CD4-positive, alpha-beta T cell (primary cell): Measurements from ENCODE around the gene PCDHB8. TPM values are rescaled to one million over a fixed set of nuclear protein-coding genes. Genes with fewer than 3 reads are reported as not detected.
"Not testable (repeated sequence)": the region's sequence is repeated elsewhere in the genome, so short reads cannot be mapped to it uniquely, and the experiment has no call there.

Experiments used
- ATAC-seq: fragments of 200-7000 bp; cut with Tn5 transposase; one replicate; pipeline ENCODE4 v1.10.0; 2022; ENCODE audit warnings: mild to moderate bottlenecking; ENCODE audit not compliant: poor library complexity
- CTCF ChIA-PET: fragments of 350-600 bp; sonication (Branson Sonifier 250); formaldehyde crosslinking; loops from one replicate; lab custom pipeline; 2021; ENCODE audit warnings: antibody characterized with exemption, inconsistent platforms; lab: Charles Lee
- POLR2A ChIA-PET: fragments of 350-600 bp; sonication (Branson Sonifier 250); formaldehyde crosslinking; loops from one replicate; lab custom pipeline; 2021; ENCODE audit warnings: antibody characterized with exemption, inconsistent platforms; lab: Charles Lee
- DNase-seq, 14 experiments: peaks; one replicate each; pipeline ENCODE4 v3.0.0-alpha.2; 2013 to 2020; ENCODE audit warnings: mixed read lengths in 2 of 14
- H3K27ac ChIP-seq, 2 donors: one replicate each; pipeline versions ENCODE4 v1.5.1 to v1.7.0; 2013; ENCODE audit warnings: low read length in 2 of 2, low read depth in 1 of 2, mild to moderate bottlenecking in 1 of 2
- H3K27me3 ChIP-seq, 2 experiments: 1 replicate in 1 of 2; 2 replicates in 1 of 2; pipeline versions ENCODE4 v1.6.1 to v1.7.0; 2013; ENCODE audit warnings: low read length in 2 of 2, control low read depth in 1 of 2, mild to moderate bottlenecking in 1 of 2, moderate library complexity in 1 of 2; ENCODE audit not compliant: insufficient read depth in 2 of 2, control insufficient read depth in 1 of 2
- H3K36me3 ChIP-seq: one replicate; pipeline ENCODE4 v1.6.1; 2013; ENCODE audit warnings: low read length, control low read depth; ENCODE audit not compliant: insufficient read depth
- H3K4me1 ChIP-seq: one replicate; pipeline ENCODE4 v1.6.1; 2013; ENCODE audit warnings: low read length, control low read depth; ENCODE audit not compliant: insufficient read depth
- H3K4me3 ChIP-seq: one replicate; pipeline ENCODE4 v1.5.1; 2013; ENCODE audit warnings: mild to moderate bottlenecking, low read length, moderate library complexity
- H3K9me3 ChIP-seq, 2 experiments: 1 replicate in 1 of 2; 2 replicates in 1 of 2; pipeline versions ENCODE4 v1.6.1 to v1.7.0; 2013; ENCODE audit warnings: low read length in 2 of 2, mild to moderate bottlenecking in 2 of 2, control low read depth in 1 of 2, moderate library complexity in 1 of 2; ENCODE audit not compliant: control insufficient read depth in 1 of 2, insufficient read depth in 1 of 2
- H3K27ac Mint-ChIP-seq: one replicate; pipeline ENCODE4 v1.8.0; 2020; ENCODE audit warnings: mixed read lengths
- H3K27me3 Mint-ChIP-seq: one replicate; pipeline ENCODE4 v1.8.0; 2021; ENCODE audit warnings: mixed read lengths
- H3K36me3 Mint-ChIP-seq: one replicate; pipeline ENCODE4 v1.8.0; 2021; ENCODE audit warnings: low read depth, mixed read lengths
- H3K4me1 Mint-ChIP-seq: one replicate; pipeline ENCODE4 v1.8.0; 2021; ENCODE audit warnings: low read depth, mixed read lengths
- H3K4me3 Mint-ChIP-seq: one replicate; pipeline ENCODE4 v1.8.0; 2020; ENCODE audit warnings: mild to moderate bottlenecking, mixed read lengths
- H3K9me3 Mint-ChIP-seq: one replicate; pipeline ENCODE4 v1.8.0; 2020; ENCODE audit warnings: mixed read lengths
- intact Hi-C, 2 experiments: fragments of 100-400 bp; cut with DNase I in 1 of 2; cut with micrococcal nuclease in 1 of 2; formaldehyde crosslinking; loops; one replicate each; pipeline versions ENCODE4 v1.15.1 to v1.9.0; 2023 to 2025; cut with DNase I, micrococcal nuclease
- total RNA-seq, 174 experiments: library from RNA in 2 of 174; stranded (reverse) in 2 of 174; gene quantifications; one replicate each; pipeline ENCODE4 v1.2.3 and lab custom pipeline; 2021 to 2026

The PCDHB8 gene
- total RNA-seq, 2 experiments from 2014 or later: not detected

- H3K27me3 ChIP-seq: peaks cover 11 to 53% of the 10 kb centered on the region in 2 experiments
- H3K4me1 ChIP-seq, CTCF ChIA-PET, H3K4me3 ChIP-seq, POLR2A ChIA-PET, H3K27ac Mint-ChIP-seq, intact Hi-C loops, H3K36me3 ChIP-seq, H3K27ac ChIP-seq, ATAC-seq, H3K4me1 Mint-ChIP-seq, H3K36me3 Mint-ChIP-seq, DNase-seq, H3K4me3 Mint-ChIP-seq, H3K9me3 Mint-ChIP-seq: not testable (repeated sequence)
- peaks cover 87% of the 10 kb centered on the region for H3K27me3 Mint-ChIP-seq
- H3K9me3 ChIP-seq: peaks cover 3 to 17% of the 10 kb centered on the region in 2 experiments
Observed at GRCh38 chr5:141210849-141211248, 33.3 kb downstream of the PCDHB8 start.

- intact Hi-C loops: not testable (repeated sequence)
Observed at GRCh38 chr5:141213656-141214339, 36.2 kb downstream of the PCDHB8 start, which contains the start of gene PCDHB13. Gene PCDHB13 (plus strand): TSS chr5:141213919. CDS start chr5:141214124, 205 bp downstream.

GRCh38 chr5:141214583-141214982, 37.0 kb downstream of the PCDHB8 start:
- DNase-seq, POLR2A ChIA-PET, H3K4me1 Mint-ChIP-seq, H3K4me3 ChIP-seq, ATAC-seq, CTCF ChIA-PET, H3K36me3 ChIP-seq, H3K36me3 Mint-ChIP-seq, intact Hi-C loops, H3K27ac ChIP-seq, H3K27ac Mint-ChIP-seq, H3K9me3 Mint-ChIP-seq, H3K4me3 Mint-ChIP-seq, H3K4me1 ChIP-seq: not testable (repeated sequence)
- peaks cover 15 to 54% of the 10 kb centered on the region in 2 experiments for H3K27me3 ChIP-seq
- peaks cover 27 to 31% of the 10 kb centered on the region in 2 experiments for H3K9me3 ChIP-seq
- H3K27me3 Mint-ChIP-seq: peaks cover 73% of the 10 kb centered on the region

More at GRCh38 chr5:141213656-141214339, 36.2 kb downstream of the PCDHB8 start, which contains the start of gene PCDHB13:
- ATAC-seq, H3K4me1 Mint-ChIP-seq, H3K36me3 ChIP-seq, POLR2A ChIA-PET, H3K4me1 ChIP-seq, H3K9me3 Mint-ChIP-seq, H3K36me3 Mint-ChIP-seq, CTCF ChIA-PET, H3K4me3 Mint-ChIP-seq, H3K27ac ChIP-seq, H3K27ac Mint-ChIP-seq, H3K4me3 ChIP-seq: not testable (repeated sequence)
- DNase-seq: peak in 4 of 14 experiments; percentile 17 to 53 (median 37)
- H3K27me3 Mint-ChIP-seq: peaks cover 76% of the 10 kb centered on the region
- Histone ChIP-seq H3K27me3 (peaks cover 17 to 52% of the 10 kb centered on the region in 2 experiments), H3K9me3 (peaks cover 25 to 31% of the 10 kb centered on the region in 2 experiments)

DNA sequence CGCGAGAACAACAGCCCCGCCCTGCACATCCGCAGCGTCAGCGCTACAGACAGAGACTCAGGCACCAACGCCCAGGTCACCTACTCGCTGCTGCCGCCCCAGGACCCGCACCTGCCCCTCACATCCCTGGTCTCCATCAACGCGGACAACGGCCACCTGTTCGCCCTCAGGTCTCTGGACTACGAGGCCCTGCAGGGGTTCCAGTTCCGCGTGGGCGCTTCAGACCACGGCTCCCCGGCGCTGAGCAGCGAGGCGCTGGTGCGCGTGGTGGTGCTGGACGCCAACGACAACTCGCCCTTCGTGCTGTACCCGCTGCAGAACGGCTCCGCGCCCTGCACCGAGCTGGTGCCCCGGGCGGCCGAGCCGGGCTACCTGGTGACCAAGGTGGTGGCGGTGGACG, 37.9 kb downstream of the PCDHB8 start:
- H3K4me3 Mint-ChIP-seq, H3K36me3 Mint-ChIP-seq, CTCF ChIA-PET, H3K36me3 ChIP-seq, H3K4me1 Mint-ChIP-seq, H3K27ac ChIP-seq, intact Hi-C loops, DNase-seq, H3K4me3 ChIP-seq, POLR2A ChIA-PET, H3K4me1 ChIP-seq, ATAC-seq, H3K9me3 Mint-ChIP-seq, H3K27ac Mint-ChIP-seq: not testable (repeated sequence)
- peaks cover 76% of the 10 kb centered on the region for H3K27me3 Mint-ChIP-seq
- Histone ChIP-seq H3K27me3 (peaks cover 11 to 55% of the 10 kb centered on the region in 2 experiments), H3K9me3 (peaks cover 25 to 27% of the 10 kb centered on the region in 2 experiments)

- CTCF ChIA-PET, H3K4me1 ChIP-seq, intact Hi-C loops, POLR2A ChIA-PET, H3K4me1 Mint-ChIP-seq, H3K27ac ChIP-seq, ATAC-seq, H3K36me3 Mint-ChIP-seq, H3K36me3 ChIP-seq, H3K4me3 ChIP-seq, H3K9me3 Mint-ChIP-seq, H3K27ac Mint-ChIP-seq, DNase-seq, H3K4me3 Mint-ChIP-seq: not testable (repeated sequence)
- H3K27me3 Mint-ChIP-seq: peaks cover 78% of the 10 kb centered on the region
- Histone ChIP-seq H3K27me3 (peaks cover 15 to 52% of the 10 kb centered on the region in 2 experiments), H3K9me3 (peaks cover 19 to 26% of the 10 kb centered on the region in 2 experiments)
Observed at GRCh38 chr5:141216035-141216434, 38.4 kb downstream of the PCDHB8 start.
